ENCODE measurements around the gene KIAA1217.
A peak's percentile ranks its signal among the peaks of the same experiment; 100 is the strongest.

The KIAA1217 gene

GRCh38 chr10:24551161-24551560 lies 342.2 kb downstream of the KIAA1217 start:
- ATAC-seq, result no peak
- Mint-ChIP-seq H3K4me1 (no peaks in the 10 kb centered on the region), H3K4me3 (no peak overlapping the region), H3K9me3 (no peaks in the 10 kb centered on the region), H3K36me3 (no peaks in the 10 kb centered on the region), H3K27ac (no peak overlapping the region)
- no peak for DNase-seq (ENCODE audit: low spot score in 2 of 2)

GRCh38 chr10:24552346-24553016 lies 343.5 kb downstream of the KIAA1217 start:
- Mint-ChIP-seq H3K4me1 (peaks cover 7% of the 10 kb centered on the region), H3K4me3 (no peak overlapping the region), H3K36me3 (no peaks in the 10 kb centered on the region), H3K9me3 (no peaks in the 10 kb centered on the region), H3K27ac (no peak overlapping the region)
- ATAC-seq (peak; percentile 29), DNase-seq (ENCODE audit: low spot score in 2 of 2) (no peak)

DNA sequence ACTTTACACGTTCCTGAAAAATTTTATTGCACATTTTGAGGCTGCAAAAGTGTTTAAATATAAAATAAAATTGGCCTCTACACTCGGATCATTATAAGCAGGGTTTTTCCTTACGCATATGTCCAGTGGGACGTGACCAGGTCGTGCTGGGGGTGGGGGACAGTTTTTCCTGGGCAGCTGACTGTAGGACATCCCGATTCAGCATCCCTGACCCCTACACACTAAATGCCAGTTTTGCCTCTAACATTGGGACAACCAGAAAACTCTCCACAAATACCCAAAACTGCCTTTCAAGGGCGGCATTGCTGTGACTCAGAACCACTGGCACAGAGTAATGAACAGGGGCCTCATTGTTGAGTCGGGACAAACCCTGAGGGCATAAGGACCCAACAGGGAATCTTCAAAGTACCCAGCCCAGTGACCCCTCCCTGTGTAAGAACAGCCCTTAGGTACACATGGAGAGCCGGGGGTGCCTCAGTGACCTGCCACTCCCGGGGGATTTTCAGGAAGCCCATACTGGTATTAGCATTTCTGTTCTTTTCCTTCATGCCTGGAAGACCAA lies 344.2 kb downstream of the KIAA1217 start:
- no peak overlapping the region for H3K27ac Mint-ChIP-seq
- no peak overlapping the region for H3K4me3 Mint-ChIP-seq
- DNase-seq (ENCODE audit: low spot score in 2 of 2) (no peak), ATAC-seq (no peak)
- H3K36me3 Mint-ChIP-seq, result no peaks in the 10 kb centered on the region
- H3K9me3 Mint-ChIP-seq, result no peaks in the 10 kb centered on the region
- H3K4me1 Mint-ChIP-seq, result peaks cover 7% of the 10 kb centered on the region

DNA sequence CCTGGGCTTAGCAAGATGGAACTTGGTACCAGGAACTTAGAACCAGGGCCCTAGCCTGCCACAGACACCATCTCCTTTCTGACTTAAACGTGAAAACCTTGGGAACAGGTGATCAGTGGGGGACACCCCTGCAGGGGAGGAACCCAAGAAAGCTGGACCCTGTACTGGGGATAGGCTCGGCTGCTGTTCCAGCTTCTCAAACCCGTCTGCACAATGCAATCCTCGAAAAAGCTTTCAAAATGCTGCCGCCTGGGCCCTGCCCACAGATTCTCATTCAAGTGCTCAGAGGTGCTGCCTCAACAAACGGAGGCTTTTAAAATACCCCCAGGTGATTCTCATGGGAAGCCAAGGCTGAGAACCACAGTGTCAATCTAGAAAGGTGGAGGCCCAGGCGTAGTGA lies 345.1 kb downstream of the KIAA1217 start:
- ATAC-seq, result no peak
- Mint-ChIP-seq H3K4me1 (peaks cover 7% of the 10 kb centered on the region), H3K4me3 (no peak overlapping the region), H3K36me3 (no peaks in the 10 kb centered on the region), H3K27ac (no peak overlapping the region), H3K9me3 (no peaks in the 10 kb centered on the region)
- peak in 1 of 2 donors; percentile 43 for DNase-seq (ENCODE audit: low spot score in 2 of 2)

GRCh38 chr10:24556126-24556749 lies 347.3 kb downstream of the KIAA1217 start:
- no peaks in the 10 kb centered on the region for H3K36me3 Mint-ChIP-seq
- H3K4me1 Mint-ChIP-seq, result peaks cover 7% of the 10 kb centered on the region
- no peak overlapping the region for H3K4me3 Mint-ChIP-seq
- DNase-seq (ENCODE audit: low spot score in 2 of 2) (no peak), ATAC-seq (no peak)
- no peaks in the 10 kb centered on the region for H3K9me3 Mint-ChIP-seq
- H3K27ac Mint-ChIP-seq, result no peak overlapping the region

GRCh38 chr10:24556750-24557742 lies 348.1 kb downstream of the KIAA1217 start:
- Mint-ChIP-seq H3K4me1 (peaks cover 7% of the 10 kb centered on the region), H3K27ac (no peak overlapping the region), H3K9me3 (no peaks in the 10 kb centered on the region), H3K36me3 (no peaks in the 10 kb centered on the region), H3K4me3 (no peak overlapping the region)
- peak in 1 of 2 donors; percentile 47 for DNase-seq (ENCODE audit: low spot score in 2 of 2)
- peak; percentile 41 for ATAC-seq

- no peaks in the 10 kb centered on the region for H3K9me3 Mint-ChIP-seq
- no peak overlapping the region for H3K4me3 Mint-ChIP-seq
- H3K4me1 Mint-ChIP-seq, result peaks cover 7% of the 10 kb centered on the region
- no peak overlapping the region for H3K27ac Mint-ChIP-seq
- DNase-seq (ENCODE audit: low spot score in 2 of 2), result no peak
- no peaks in the 10 kb centered on the region for H3K36me3 Mint-ChIP-seq
- ATAC-seq, result no peak
Measured at GRCh38 chr10:24561453-24561852, 352.5 kb downstream of the KIAA1217 start.

- Mint-ChIP-seq H3K4me3 (no peak overlapping the region), H3K36me3 (no peaks in the 10 kb centered on the region), H3K9me3 (no peaks in the 10 kb centered on the region), H3K27ac (no peak overlapping the region), H3K4me1 (no peaks in the 10 kb centered on the region)
- ATAC-seq (no peak), DNase-seq (ENCODE audit: low spot score in 2 of 2) (no peak)
Measured at GRCh38 chr10:24568042-24568441, 359.1 kb downstream of the KIAA1217 start.

DNA sequence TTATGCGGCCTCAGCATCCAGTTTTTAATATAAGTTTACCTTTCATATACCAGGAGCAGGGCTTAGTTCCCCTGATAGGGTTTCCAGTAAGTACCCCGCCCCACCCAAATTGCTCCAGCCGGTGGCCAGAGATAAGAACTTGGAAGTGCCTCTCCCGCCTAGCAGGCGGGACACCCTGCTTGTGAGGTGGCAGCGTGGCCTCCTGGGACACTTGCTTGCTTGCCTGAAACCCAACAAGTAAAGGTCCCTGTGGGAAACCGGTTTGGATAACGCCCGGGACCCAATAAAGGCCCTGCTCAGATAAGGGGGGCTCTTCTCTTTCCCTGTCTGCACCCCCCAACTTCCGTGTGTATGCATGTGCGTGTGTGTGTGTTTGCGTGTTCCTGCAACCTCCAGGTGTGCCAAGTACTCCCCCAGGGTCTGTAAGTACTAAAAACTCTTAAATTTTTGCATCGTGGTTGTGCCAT lies 360.4 kb downstream of the KIAA1217 start:
- DNase-seq (ENCODE audit: low spot score in 2 of 2) (no peak), ATAC-seq (no peak)
- Mint-ChIP-seq H3K4me1 (no peaks in the 10 kb centered on the region), H3K27ac (no peak overlapping the region), H3K36me3 (no peaks in the 10 kb centered on the region), H3K4me3 (no peak overlapping the region), H3K9me3 (no peaks in the 10 kb centered on the region)

DNA sequence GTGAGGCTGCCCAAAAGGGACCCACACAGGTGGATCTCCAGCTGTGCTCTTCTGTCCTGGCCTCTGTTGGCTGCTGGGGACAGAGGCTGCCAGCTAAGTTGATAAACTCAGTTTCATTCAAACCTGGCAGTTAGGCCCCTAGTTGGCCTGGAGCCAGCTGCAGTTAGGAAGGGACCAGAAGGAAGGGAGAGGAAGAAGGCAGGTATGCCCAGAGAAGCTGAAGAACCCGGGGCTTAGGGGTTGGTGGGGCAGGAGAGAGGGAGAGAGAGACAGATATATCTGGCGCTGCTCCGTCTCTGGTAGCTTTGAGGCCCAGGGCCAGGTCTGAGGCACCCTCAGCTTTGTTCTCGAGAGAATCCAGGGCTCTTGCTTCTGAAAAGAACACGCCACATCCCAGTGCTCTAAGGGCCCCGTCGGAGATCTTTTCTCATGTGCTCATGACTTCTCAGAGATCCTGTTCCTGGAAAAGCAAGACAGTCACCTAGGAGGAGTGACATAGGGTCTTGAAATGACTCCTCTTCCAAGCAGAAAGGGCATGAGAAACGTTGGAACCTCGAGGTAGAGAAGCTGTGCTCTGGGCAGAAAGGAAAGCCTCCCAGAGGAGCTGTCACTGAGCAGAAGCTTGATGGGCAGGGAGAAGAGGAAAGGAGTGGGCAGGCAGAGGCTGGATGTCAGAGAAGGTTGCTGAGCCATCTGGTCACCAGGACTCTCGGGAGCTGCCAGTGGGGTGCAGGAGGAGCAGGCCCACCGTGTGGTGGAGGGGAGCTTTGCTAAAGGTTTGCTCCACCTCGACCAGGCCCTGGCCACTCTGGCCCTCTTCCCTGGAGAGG lies 361.1 kb downstream of the KIAA1217 start:
- no peak overlapping the region for H3K27ac Mint-ChIP-seq
- no peaks in the 10 kb centered on the region for H3K9me3 Mint-ChIP-seq
- no peaks in the 10 kb centered on the region for H3K4me1 Mint-ChIP-seq
- no peak overlapping the region for H3K4me3 Mint-ChIP-seq
- ATAC-seq (peak; percentile 30), DNase-seq (ENCODE audit: low spot score in 2 of 2) (no peak)
- H3K36me3 Mint-ChIP-seq, result no peaks in the 10 kb centered on the region

DNA sequence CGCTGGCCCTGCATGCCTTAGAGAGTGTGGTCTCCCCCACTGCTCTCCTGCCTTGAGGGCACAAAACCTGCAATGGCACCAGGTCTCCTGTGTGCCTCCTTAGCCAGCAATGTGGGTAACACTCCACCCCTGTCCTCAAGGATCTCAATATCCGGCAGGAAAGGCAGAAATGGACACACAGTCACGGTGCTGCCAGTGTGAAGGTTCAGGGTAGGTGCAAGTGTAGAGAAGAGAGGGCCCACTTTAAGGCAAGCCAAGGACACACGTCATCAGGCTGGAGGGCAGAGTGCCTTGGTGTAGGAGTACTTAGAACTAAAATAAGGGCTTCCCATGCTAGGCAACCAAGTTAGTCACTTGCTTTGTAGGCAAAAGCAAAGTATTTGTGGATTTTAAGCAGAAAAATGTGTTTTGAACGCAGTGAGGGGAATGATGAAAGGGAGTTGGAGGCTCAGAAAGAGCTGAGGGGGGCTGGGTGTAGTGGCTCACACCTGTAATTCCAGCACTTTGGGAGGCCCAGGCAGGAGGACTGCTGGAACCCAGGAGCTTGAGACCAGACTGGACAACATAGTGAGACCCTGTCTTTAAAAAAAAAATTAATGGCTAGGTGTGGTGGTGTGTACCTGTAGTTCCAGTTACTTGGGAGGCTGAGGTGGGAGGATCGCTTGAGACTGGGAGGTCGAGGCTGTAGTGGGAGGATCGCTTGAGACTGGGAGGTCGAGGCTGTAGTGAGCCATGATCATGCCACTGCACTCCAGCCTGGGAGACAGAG lies 361.9 kb downstream of the KIAA1217 start:
- ATAC-seq, result no peak
- H3K36me3 Mint-ChIP-seq, result no peaks in the 10 kb centered on the region
- no peak overlapping the region for H3K27ac Mint-ChIP-seq
- H3K4me3 Mint-ChIP-seq, result no peak overlapping the region
- no peaks in the 10 kb centered on the region for H3K9me3 Mint-ChIP-seq
- H3K4me1 Mint-ChIP-seq, result no peaks in the 10 kb centered on the region
- DNase-seq (ENCODE audit: low spot score in 2 of 2), result no peak

DNA sequence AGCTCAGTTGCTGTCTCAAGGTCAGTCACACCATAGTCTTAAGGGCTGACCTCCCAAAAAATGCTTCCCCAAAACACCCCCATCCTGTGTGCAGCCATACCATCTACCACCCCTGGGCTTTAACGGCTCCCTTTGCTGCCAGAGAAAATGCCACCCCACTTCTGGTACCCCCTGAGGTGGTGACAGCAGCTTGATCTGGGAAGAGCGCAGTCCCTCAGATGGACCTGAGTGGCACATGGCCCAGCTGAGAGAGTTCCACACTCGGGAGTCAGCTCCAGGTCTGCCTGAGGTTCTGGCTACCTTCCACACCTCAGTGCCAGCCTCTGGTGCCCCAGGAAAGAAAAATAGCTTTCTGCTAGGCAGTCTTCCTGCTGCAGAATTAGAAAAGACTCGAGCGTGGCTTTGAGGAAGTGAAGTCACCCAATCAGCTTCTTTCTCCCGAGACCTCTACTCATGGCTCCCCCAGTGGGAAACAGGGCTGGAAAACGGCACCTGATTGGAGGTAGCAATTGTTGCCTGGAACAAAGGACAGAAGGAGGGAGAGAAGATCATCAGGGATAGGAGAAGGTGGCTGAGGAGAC lies 363.0 kb downstream of the KIAA1217 start:
- Mint-ChIP-seq H3K36me3 (no peaks in the 10 kb centered on the region), H3K4me3 (no peak overlapping the region), H3K27ac (no peak overlapping the region), H3K4me1 (no peaks in the 10 kb centered on the region), H3K9me3 (no peaks in the 10 kb centered on the region)
- ATAC-seq, result no peak
- DNase-seq (ENCODE audit: low spot score in 2 of 2), result no peak

DNA sequence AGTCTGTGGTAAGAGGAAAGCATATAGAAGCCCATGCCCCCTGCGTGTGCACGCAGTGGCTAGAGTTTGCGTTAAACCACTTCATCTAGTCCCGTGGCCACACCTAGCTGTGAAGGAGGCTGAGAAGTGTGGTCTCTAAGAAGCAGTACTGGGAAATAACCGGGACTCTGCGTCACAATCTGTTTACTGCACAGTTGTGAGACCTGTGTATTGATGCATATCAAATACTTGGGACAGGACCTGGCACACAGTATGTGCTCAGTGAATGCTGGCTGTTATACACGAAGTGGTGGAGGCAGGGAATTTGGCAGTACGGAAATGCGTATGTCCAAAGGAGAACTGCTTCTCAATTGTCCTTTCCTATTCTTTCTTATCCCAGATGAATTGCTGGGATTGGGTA lies 365.2 kb downstream of the KIAA1217 start:
- Mint-ChIP-seq H3K4me3 (no peak overlapping the region), H3K27ac (no peak overlapping the region), H3K36me3 (no peaks in the 10 kb centered on the region), H3K4me1 (no peaks in the 10 kb centered on the region), H3K9me3 (no peaks in the 10 kb centered on the region)
- ATAC-seq (no peak), DNase-seq (ENCODE audit: low spot score in 2 of 2) (no peak)
